ENCODE measurements around the gene COX14. TPM values are rescaled to one million over a fixed set of nuclear protein-coding genes. Genes with fewer than 3 reads are reported as not detected.

Gene COX14
- total and polyA plus RNA-seq, 10 of the 15 experiments (the other 5 are each of a cell fraction or from before 2014, with no cell fraction given) = 44.6 to 361 (median 120) TPM

DNA sequence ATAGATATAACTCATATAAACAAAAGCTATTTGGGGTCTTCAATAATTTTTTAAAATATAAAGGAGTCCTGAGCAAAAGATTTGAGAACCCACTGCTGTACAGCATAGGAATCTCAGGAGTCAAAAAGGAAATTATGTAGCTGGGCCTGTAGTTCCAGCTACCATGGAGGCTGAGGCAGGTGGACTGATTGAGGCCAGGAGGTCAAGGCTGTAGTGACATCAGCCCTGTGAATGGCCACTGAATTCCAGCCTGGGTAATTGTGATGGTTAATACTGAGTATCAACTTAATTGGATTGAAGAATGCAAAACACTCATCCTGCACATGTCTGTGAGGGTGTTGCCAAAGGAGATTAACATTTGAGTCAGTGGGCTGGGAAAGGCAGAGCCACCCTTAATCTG is 44.6 kb downstream of the COX14 start (continued):
- TF ChIP-seq, protein P1, sequence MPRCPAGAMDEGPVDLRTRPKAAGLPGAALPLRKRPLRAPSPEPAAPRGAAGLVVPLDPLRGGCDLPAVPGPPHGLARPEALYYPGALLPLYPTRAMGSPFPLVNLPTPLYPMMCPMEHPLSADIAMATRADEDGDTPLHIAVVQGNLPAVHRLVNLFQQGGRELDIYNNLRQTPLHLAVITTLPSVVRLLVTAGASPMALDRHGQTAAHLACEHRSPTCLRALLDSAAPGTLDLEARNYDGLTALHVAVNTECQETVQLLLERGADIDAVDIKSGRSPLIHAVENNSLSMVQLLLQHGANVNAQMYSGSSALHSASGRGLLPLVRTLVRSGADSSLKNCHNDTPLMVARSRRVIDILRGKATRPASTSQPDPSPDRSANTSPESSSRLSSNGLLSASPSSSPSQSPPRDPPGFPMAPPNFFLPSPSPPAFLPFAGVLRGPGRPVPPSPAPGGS (IDR thresholded peaks at IDR 0.05; ENCODE audit: borderline replicate concordance, insufficient read depth, low read depth, low read length, poor library complexity, severe bottlenecking) = no peak
- TF ChIP-seq, protein P2, sequence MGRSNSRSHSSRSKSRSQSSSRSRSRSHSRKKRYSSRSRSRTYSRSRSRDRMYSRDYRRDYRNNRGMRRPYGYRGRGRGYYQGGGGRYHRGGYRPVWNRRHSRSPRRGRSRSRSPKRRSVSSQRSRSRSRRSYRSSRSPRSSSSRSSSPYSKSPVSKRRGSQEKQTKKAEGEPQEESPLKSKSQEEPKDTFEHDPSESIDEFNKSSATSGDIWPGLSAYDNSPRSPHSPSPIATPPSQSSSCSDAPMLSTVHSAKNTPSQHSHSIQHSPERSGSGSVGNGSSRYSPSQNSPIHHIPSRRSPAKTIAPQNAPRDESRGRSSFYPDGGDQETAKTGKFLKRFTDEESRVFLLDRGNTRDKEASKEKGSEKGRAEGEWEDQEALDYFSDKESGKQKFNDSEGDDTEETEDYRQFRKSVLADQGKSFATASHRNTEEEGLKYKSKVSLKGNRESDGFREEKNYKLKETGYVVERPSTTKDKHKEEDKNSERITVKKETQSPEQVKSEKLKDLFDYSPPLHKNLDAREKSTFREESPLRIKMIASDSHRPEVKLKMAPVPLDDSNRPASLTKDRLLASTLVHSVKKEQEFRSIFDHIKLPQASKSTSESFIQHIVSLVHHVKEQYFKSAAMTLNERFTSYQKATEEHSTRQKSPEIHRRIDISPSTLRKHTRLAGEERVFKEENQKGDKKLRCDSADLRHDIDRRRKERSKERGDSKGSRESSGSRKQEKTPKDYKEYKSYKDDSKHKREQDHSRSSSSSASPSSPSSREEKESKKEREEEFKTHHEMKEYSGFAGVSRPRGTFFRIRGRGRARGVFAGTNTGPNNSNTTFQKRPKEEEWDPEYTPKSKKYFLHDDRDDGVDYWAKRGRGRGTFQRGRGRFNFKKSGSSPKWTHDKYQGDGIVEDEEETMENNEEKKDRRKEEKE (IDR thresholded peaks at IDR 0.05) = no peak
- no peak for TF ChIP-seq RCOR1 (conservative IDR thresholded peaks at IDR 0.05; ENCODE audit: low read depth, low read length)

DNA sequence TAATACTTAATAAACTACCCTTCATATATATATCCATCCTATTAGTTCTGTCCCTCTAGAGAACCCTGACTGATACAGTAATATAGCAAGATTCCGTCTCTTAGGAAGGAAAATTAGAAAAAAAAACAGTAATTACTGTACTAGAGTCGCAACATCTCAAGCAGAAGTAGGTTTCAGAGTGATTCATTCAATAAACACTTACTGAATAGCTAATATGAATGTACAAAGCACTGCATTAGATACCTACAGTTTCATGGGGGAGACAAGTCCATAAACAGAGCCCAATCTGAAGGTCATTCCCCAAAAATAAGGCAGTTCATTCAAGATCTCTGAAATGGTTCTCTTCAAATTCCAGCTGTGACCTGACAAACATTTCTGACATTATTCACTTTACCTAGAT is 45.2 kb downstream of the COX14 start:
- Histone ChIP-seq H3K36me3 (ENCODE audit: control insufficient read depth in 2 of 2, insufficient read depth in 2 of 2, low read length in 1 of 2) (no peaks in the 10 kb centered on the region; a peak in 2 of 4 replicates), H2AFZ (ENCODE audit: control insufficient read depth, low read depth, low read length) (no peak overlapping the region), H3K4me3 (no peak overlapping the region), H3K27me3 (replicated peaks in 1 of 2; ENCODE audit: control insufficient read depth in 2 of 2, insufficient read depth in 2 of 2, low read length in 1 of 2) (no peaks in the 10 kb centered on the region), H3K9me3 (replicated peaks; ENCODE audit: control insufficient read depth, insufficient read depth, low read length) (no peaks in the 10 kb centered on the region), H3K4me1 (ENCODE audit: control insufficient read depth, insufficient read depth, low read length) (no peaks in the 10 kb centered on the region), H3K9ac (ENCODE audit: control insufficient read depth, insufficient read depth, low read length) (no peak overlapping the region), H3K27ac (ENCODE audit: control insufficient read depth, insufficient read depth) (no peak overlapping the region), H3K4me2 (ENCODE audit: control insufficient read depth, insufficient read depth) (no peak overlapping the region), H4K20me1 (ENCODE audit: control insufficient read depth, insufficient read depth) (no peaks in the 10 kb centered on the region), H3K79me2 (ENCODE audit: control insufficient read depth, insufficient read depth, low read length) (peaks cover 14% of the 10 kb centered on the region)
- RAD21 ChIA-PET (ENCODE audit: unreplicated experiment) = interaction anchor here (2.5 kb wide), 1 partner anchor 19 kb away, joined by 8 read pairs; no protein-coding TSS in a partner anchor
- WGBS (ENCODE audit: insufficient coverage, insufficient replicate concordance, low lambda C conversion rate, missing lambda C conversion rate) = 0% methylated on average over 2 of the region's 2 CpGs
- SMC1A ChIA-PET (ENCODE audit: uncharacterized antibody, unreplicated experiment) = interaction anchor here (0.5 to 3.2 kb wide), 4 partner anchors 10 to 67 kb away, joined by 3 to 12 read pairs (median 4); partner anchors contain the start of gene COX14
- in situ Hi-C loops (cut with MboI) (no loop called here), intact Hi-C loops (cut with micrococcal nuclease; ENCODE audit: unreplicated experiment) (no loop called here)
- DNase-seq (ENCODE audit: low read depth, low spot score) = no peak
- no TSS peak for BruUV-seq (replicated peaks)
- no peak for ATAC-seq
- CTCF ChIA-PET = interaction anchor here (0.7 to 1.9 kb wide), 4 partner anchors 19 to 101 kb away, joined by 3 to 14 read pairs (median 3); partner anchors contain the start of gene COX14
- POLR2A ChIA-PET = interaction anchor here (0.8 kb wide), 1 partner anchor 43 kb away, joined by 6 read pairs; no protein-coding TSS in a partner anchor
- no peak for FAIRE-seq
- no peak for TF ChIP-seq TAF1 (IDR thresholded peaks at IDR 0.05; ENCODE audit: borderline replicate concordance, low read depth, low read length)
- no peak for TF ChIP-seq HDAC2 (IDR thresholded peaks at IDR 0.05)
- no peak for TF ChIP-seq LARP7 (IDR thresholded peaks at IDR 0.05)
- TF ChIP-seq, protein P3, sequence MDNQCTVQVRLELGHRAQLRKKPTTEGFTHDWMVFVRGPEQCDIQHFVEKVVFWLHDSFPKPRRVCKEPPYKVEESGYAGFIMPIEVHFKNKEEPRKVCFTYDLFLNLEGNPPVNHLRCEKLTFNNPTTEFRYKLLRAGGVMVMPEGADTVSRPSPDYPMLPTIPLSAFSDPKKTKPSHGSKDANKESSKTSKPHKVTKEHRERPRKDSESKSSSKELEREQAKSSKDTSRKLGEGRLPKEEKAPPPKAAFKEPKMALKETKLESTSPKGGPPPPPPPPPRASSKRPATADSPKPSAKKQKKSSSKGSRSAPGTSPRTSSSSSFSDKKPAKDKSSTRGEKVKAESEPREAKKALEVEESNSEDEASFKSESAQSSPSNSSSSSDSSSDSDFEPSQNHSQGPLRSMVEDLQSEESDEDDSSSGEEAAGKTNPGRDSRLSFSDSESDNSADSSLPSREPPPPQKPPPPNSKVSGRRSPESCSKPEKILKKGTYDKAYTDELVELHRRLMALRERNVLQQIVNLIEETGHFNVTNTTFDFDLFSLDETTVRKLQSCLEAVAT (IDR thresholded peaks at IDR 0.05) = no peak
- TF ChIP-seq FOS (IDR thresholded peaks at IDR 0.05; ENCODE audit: borderline replicate concordance, extremely low read depth, insufficient read length) = no peak
- no peak for TF ChIP-seq TCF7 (IDR thresholded peaks at IDR 0.05; ENCODE audit: borderline replicate concordance)
- TF ChIP-seq, protein P4, sequence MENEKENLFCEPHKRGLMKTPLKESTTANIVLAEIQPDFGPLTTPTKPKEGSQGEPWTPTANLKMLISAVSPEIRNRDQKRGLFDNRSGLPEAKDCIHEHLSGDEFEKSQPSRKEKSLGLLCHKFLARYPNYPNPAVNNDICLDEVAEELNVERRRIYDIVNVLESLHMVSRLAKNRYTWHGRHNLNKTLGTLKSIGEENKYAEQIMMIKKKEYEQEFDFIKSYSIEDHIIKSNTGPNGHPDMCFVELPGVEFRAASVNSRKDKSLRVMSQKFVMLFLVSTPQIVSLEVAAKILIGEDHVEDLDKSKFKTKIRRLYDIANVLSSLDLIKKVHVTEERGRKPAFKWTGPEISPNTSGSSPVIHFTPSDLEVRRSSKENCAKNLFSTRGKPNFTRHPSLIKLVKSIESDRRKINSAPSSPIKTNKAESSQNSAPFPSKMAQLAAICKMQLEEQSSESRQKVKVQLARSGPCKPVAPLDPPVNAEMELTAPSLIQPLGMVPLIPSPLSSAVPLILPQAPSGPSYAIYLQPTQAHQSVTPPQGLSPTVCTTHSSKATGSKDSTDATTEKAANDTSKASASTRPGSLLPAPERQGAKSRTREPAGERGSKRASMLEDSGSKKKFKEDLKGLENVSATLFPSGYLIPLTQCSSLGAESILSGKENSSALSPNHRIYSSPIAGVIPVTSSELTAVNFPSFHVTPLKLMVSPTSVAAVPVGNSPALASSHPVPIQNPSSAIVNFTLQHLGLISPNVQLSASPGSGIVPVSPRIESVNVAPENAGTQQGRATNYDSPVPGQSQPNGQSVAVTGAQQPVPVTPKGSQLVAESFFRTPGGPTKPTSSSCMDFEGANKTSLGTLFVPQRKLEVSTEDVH (IDR thresholded peaks at IDR 0.05; ENCODE audit: low read depth, partially characterized antibody) = no peak
- TF ChIP-seq, protein P5, sequence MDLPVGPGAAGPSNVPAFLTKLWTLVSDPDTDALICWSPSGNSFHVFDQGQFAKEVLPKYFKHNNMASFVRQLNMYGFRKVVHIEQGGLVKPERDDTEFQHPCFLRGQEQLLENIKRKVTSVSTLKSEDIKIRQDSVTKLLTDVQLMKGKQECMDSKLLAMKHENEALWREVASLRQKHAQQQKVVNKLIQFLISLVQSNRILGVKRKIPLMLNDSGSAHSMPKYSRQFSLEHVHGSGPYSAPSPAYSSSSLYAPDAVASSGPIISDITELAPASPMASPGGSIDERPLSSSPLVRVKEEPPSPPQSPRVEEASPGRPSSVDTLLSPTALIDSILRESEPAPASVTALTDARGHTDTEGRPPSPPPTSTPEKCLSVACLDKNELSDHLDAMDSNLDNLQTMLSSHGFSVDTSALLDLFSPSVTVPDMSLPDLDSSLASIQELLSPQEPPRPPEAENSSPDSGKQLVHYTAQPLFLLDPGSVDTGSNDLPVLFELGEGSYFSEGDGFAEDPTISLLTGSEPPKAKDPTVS (IDR thresholded peaks at IDR 0.05; ENCODE audit: low read depth, low read length) = no peak
- no peak for TF ChIP-seq JUNB (IDR thresholded peaks at IDR 0.05)
